GM19395 (cell line): ENCODE data around the gene IPO11.
"Not testable (repeated sequence)": the region's sequence is repeated elsewhere in the genome, so short reads cannot be mapped to it uniquely, and the experiment has no call there.

ENCODE experiments used
- ATAC-seq: cut with Tn5 transposase; IDR thresholded peaks from one replicate; pipeline ENCODE4 v1.9.1; 2021; ENCODE audit warnings: mild to moderate bottlenecking, moderate library complexity; ENCODE audit not compliant: unreplicated experiment

IPO11 gene

GRCh38 chr5:62640446-62640845 lies 227.9 kb downstream of the IPO11 start:
- no peak for ATAC-seq

GRCh38 chr5:62642468-62642867 lies 229.9 kb downstream of the IPO11 start:
- ATAC-seq = no peak

- no peak for ATAC-seq
Observed at GRCh38 chr5:62643556-62644451, 231.2 kb downstream of the IPO11 start.

GRCh38 chr5:62645223-62645622 lies 232.7 kb downstream of the IPO11 start:
- ATAC-seq = no peak

- ATAC-seq = no peak
Observed at GRCh38 chr5:62647241-62647640, 234.7 kb downstream of the IPO11 start.

- no peak for ATAC-seq
Observed at GRCh38 chr5:62649025-62649424, 236.5 kb downstream of the IPO11 start.

- ATAC-seq = no peak
Observed at GRCh38 chr5:62649476-62650113, 237.0 kb downstream of the IPO11 start.

GRCh38 chr5:62650197-62650596 lies 237.6 kb downstream of the IPO11 start:
- no peak for ATAC-seq

GRCh38 chr5:62652225-62652624 lies 239.7 kb downstream of the IPO11 start:
- ATAC-seq = no peak

GRCh38 chr5:62653001-62653863 lies 240.7 kb downstream of the IPO11 start:
- ATAC-seq = no peak

GRCh38 chr5:62653864-62654575 lies 241.5 kb downstream of the IPO11 start:
- ATAC-seq = no peak

- not testable (repeated sequence) for ATAC-seq
Observed at GRCh38 chr5:62657772-62658171, 245.2 kb downstream of the IPO11 start.

GRCh38 chr5:62661126-62661525 lies 248.6 kb downstream of the IPO11 start:
- no peak for ATAC-seq

GRCh38 chr5:62662521-62662920 lies 250.0 kb downstream of the IPO11 start:
- ATAC-seq = no peak

- no peak for ATAC-seq
Observed at GRCh38 chr5:62671479-62671878, 258.9 kb downstream of the IPO11 start.

- ATAC-seq = not testable (repeated sequence)
Observed at GRCh38 chr5:62676596-62676995, 264.0 kb downstream of the IPO11 start.
